ENCODE data around the gene CPVL. TPM values are rescaled to one million over a fixed set of nuclear protein-coding genes. Genes with fewer than 3 reads are reported as not detected.
A peak's percentile ranks its signal among the peaks of the same experiment; 100 is the strongest.

CPVL gene
- total RNA-seq, 2 donors from 2014 or later, result 2.7 to 11.8 TPM

- Histone ChIP-seq H3K36me3 (no peaks in the 10 kb centered on the region), H3K27me3 (no peaks in the 10 kb centered on the region), H3K4me1 (no peaks in the 10 kb centered on the region), H3K4me3 (no peak overlapping the region), H3K9me3 (no peaks in the 10 kb centered on the region), H3K27ac (no peak overlapping the region)
- DNase-seq (ENCODE audit: low spot score), result no peak
- no peak for TF ChIP-seq CTCF (IDR thresholded peaks at IDR 0.05)
These were observed 36.4 kb downstream of the CPVL start for GRCh38 chr7:29109899-29110298.

- no peak for TF ChIP-seq CTCF (IDR thresholded peaks at IDR 0.05)
- Histone ChIP-seq H3K4me1 (no peaks in the 10 kb centered on the region), H3K9me3 (no peaks in the 10 kb centered on the region), H3K4me3 (no peak overlapping the region), H3K36me3 (no peaks in the 10 kb centered on the region), H3K27me3 (no peaks in the 10 kb centered on the region), H3K27ac (no peak overlapping the region)
- no peak for DNase-seq (ENCODE audit: low spot score)
These were observed 37.0 kb downstream of the CPVL start for GRCh38 chr7:29109358-29109757.

GRCh38 chr7:29107056-29107455 is 39.3 kb downstream of the CPVL start:
- Histone ChIP-seq H3K4me1 (peaks cover 0 to 7% of the 10 kb centered on the region in 2 donors), H3K9me3 (no peaks in the 10 kb centered on the region), H3K4me3 (no peak overlapping the region), H3K36me3 (no peaks in the 10 kb centered on the region), H3K27ac (no peak overlapping the region), H3K27me3 (no peaks in the 10 kb centered on the region)
- no peak for TF ChIP-seq CTCF (IDR thresholded peaks at IDR 0.05)
- peak; percentile 50 for DNase-seq (ENCODE audit: low spot score)

- DNase-seq (ENCODE audit: low spot score), result no peak
- H3K9me3 ChIP-seq, result no peaks in the 10 kb centered on the region
- no peaks in the 10 kb centered on the region for H3K27me3 ChIP-seq
- H3K4me3 ChIP-seq, result no peak overlapping the region
- peaks cover 0 to 7% of the 10 kb centered on the region in 2 donors for H3K4me1 ChIP-seq
- TF ChIP-seq CTCF (IDR thresholded peaks at IDR 0.05), result no peak
- H3K27ac ChIP-seq, result no peak overlapping the region
- H3K36me3 ChIP-seq, result no peaks in the 10 kb centered on the region
These were observed 39.7 kb downstream of the CPVL start for GRCh38 chr7:29106669-29106988.

GRCh38 chr7:29105752-29106668 is 40.3 kb downstream of the CPVL start:
- Histone ChIP-seq H3K4me1 (peaks cover 0 to 7% of the 10 kb centered on the region in 2 donors), H3K9me3 (no peaks in the 10 kb centered on the region), H3K4me3 (no peak overlapping the region), H3K27me3 (no peaks in the 10 kb centered on the region), H3K36me3 (no peaks in the 10 kb centered on the region), H3K27ac (no peak overlapping the region)
- DNase-seq (ENCODE audit: low spot score), result peak; percentile 57
- TF ChIP-seq CTCF (IDR thresholded peaks at IDR 0.05), result peak; percentile 82 to 90

Measured in right atrium auricular region (tissue), 2 donors.